ENCODE results near the gene IGSF22. TPM values are rescaled to one million over a fixed set of nuclear protein-coding genes. Genes with fewer than 3 reads are reported as not detected.

IGSF22 gene
- total and polyA plus RNA-seq, 8 donors, result 0.16 to 1.2 (median 0.69) TPM

DNA sequence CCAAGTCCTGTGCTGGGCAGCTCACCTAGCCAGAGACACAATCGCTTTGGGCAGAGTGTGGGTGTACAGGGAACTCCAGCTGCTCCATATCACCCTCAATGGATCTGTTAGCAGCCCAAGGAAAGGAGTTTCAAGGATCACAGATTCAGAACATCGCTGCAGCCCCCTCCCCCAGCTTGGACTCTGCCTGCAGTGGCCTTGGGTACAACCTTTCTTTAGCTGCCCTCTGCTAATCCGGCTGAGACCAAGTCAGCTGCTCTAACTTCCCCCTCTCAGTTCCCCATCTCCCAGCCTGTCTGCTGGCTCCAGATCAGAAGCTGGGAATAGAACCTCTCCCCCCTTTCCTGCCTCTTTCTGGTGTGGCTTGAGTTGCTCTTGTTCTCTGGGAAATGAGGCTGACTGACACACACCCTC lies 26.1 kb downstream of the IGSF22 start:
- ATAC-seq (peak in 2 of 4 donors; percentile 24 to 38), FAIRE-seq (no peak), DNase-seq (peak in 1 of 6 donors; percentile 52)
- Histone ChIP-seq H3K27me3 (no peaks in the 10 kb centered on the region), H3K9me3 (no peaks in the 10 kb centered on the region), H3K36me3 (no peaks in the 10 kb centered on the region), H3K4me1 (peaks cover 0 to 6% (median 0%) of the 10 kb centered on the region in 3 donors), H3K27ac (peak overlapping the region in 1 of 4 donors; percentile 80), H3K4me3 (peak overlapping the region in 1 of 4 donors; percentile 92)
- TF ChIP-seq, protein P1, sequence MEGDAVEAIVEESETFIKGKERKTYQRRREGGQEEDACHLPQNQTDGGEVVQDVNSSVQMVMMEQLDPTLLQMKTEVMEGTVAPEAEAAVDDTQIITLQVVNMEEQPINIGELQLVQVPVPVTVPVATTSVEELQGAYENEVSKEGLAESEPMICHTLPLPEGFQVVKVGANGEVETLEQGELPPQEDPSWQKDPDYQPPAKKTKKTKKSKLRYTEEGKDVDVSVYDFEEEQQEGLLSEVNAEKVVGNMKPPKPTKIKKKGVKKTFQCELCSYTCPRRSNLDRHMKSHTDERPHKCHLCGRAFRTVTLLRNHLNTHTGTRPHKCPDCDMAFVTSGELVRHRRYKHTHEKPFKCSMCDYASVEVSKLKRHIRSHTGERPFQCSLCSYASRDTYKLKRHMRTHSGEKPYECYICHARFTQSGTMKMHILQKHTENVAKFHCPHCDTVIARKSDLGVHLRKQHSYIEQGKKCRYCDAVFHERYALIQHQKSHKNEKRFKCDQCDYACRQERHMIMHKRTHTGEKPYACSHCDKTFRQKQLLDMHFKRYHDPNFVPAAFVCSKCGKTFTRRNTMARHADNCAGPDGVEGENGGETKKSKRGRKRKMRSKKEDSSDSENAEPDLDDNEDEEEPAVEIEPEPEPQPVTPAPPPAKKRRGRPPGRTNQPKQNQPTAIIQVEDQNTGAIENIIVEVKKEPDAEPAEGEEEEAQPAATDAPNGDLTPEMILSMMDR (IDR thresholded peaks at IDR 0.05), result no peak
- 32 to 36% methylated on average over 3 of the region's 3 CpGs for WGBS, 2 donors
- intact Hi-C loops (cut with DNase I), result no loop called here

DNA sequence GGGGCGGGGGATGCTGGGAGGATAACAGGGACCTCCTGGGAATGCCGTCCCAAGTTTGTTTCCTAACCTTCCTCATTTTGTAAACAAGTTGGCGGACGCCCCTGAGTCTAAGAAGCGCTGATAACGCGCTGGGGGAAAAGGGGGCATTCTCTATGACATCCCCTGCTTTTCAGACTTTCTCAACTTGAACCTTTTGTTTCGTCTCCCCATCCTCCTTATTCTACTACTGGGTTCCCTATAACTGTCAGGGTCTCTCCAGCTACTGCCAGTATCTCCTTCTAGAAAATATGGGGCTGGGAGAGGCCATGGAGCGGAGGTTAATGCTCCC lies 26.8 kb downstream of the IGSF22 start:
- intact Hi-C loops (cut with DNase I), result no loop called here

DNA sequence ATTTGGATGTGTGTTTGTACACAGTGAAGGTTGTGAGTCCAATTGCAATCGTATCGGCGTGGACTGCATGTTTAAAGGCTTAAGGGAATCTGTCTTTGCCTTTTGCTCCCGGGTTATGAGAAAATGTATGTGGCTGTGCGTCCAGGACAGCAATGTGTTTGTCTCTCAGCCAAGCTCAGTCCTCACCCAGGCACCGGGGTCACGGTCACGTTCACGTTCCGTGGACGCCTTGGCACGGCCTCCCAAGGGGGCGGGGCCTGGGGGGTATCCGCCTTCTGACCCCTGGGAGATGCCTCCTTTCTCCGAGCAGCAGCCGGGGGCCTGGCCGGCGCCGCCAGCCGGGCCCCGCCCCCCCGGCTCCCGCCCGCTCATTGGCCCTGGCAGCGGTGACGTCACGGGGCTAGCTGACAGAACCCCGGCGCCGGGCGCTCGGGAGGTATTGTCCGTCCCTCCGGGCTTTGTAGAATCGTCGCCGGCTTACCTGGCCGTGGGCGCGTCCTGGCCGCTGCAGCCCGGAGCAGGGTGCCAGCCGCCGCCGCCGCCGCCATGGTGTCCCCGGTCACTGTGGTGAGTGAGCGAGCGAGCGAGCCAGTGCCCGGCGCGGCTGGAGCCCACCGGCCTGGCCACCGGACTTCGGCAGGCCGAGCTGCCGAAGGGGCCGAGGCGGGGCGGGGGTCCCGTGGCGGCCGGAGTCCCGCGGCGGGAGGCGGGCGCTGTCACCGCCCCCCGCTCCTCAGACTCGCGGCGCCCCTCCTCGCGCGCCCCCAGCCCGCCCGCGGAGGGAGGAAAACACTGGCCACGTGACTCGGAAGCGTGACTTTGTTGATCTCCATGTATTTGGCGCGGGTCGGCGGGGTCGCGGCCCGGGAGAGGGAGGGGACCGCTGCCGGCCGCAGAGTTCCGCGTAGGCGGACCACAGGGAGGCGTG lies 27.4 kb downstream of the IGSF22 start, which contains the start of gene TMEM86A:
Gene TMEM86A, plus strand, starts transcription at position 439 of the 928 bp plus-strand sequence. Its CDS starts 108 bp downstream, at position 547.
- FAIRE-seq, result no peak

More for the DNA sequence above, 26.8 kb downstream of the IGSF22 start:
- FAIRE-seq (no peak), ATAC-seq (no peak), DNase-seq (no peak)
- Histone ChIP-seq H3K4me3 (peak overlapping the region; percentile 77 to 92 (median 84)), H3K9me3 (no peaks in the 10 kb centered on the region), H3K27ac (peak overlapping the region; percentile 62 to 80 (median 71)), H3K36me3 (no peaks in the 10 kb centered on the region), H3K4me1 (peaks cover 0 to 6% (median 0%) of the 10 kb centered on the region in 3 donors), H3K27me3 (no peaks in the 10 kb centered on the region)
- 13% methylated on average over 9 of the region's 9 CpGs for WGBS, 2 donors
- TF ChIP-seq, protein P1 (IDR thresholded peaks at IDR 0.05), result no peak

DNA sequence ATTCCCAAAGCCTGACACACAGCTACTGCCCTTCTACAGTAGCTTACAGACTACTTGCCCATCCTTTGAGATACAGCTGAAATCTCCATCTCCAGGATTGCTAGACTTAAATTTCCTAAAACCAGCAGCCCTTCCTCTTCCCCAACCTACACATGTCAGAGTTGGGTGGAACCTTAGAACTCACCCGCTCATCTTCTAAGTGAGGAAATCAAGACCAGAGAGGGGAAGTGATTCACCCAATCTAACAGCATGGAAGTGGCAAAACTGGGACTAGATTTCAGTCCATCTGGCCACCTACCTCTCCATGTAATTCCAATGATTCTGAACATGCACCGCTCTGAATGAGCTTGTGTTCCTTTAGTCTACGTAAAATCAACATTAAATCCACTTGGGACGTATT lies 28.4 kb downstream of the IGSF22 start:
- no peak for FAIRE-seq
- WGBS, 2 donors, result 91% methylated on average over 4 of the region's 4 CpGs

More for the DNA sequence above, 27.4 kb downstream of the IGSF22 start, which contains the start of gene TMEM86A:
- intact Hi-C loops (cut with DNase I), result no loop called here
- peaks cover 0 to 6% (median 0%) of the 10 kb centered on the region in 3 donors for H3K4me1 ChIP-seq
- H3K27ac ChIP-seq, result peak within 1 kb of the TSS; percentile 62 to 80 (median 71)
- H3K4me3 ChIP-seq, result peak within 1 kb of the TSS; percentile 77 to 92 (median 84)
- no peaks in the 10 kb centered on the region for H3K36me3 ChIP-seq
- TF ChIP-seq, protein P1 (IDR thresholded peaks at IDR 0.05), result no peak
- 1% methylated on average over 83 to 98 of the region's 98 CpGs for WGBS, 2 donors
- no peaks in the 10 kb centered on the region for H3K9me3 ChIP-seq
- ATAC-seq (peak; percentile 92 to 98 (median 96)), DNase-seq (peak; percentile 90 to 98 (median 96))
- no peaks in the 10 kb centered on the region for H3K27me3 ChIP-seq

More for the DNA sequence above, 28.4 kb downstream of the IGSF22 start:
- no peaks in the 10 kb centered on the region for H3K27me3 ChIP-seq
- H3K9me3 ChIP-seq, result no peaks in the 10 kb centered on the region
- no peak overlapping the region for H3K4me3 ChIP-seq
- DNase-seq (no peak), ATAC-seq (no peak)
- no peaks in the 10 kb centered on the region for H3K36me3 ChIP-seq
- TF ChIP-seq, protein P1 (IDR thresholded peaks at IDR 0.05), result no peak
- intact Hi-C loops (cut with DNase I), result no loop called here
- H3K4me1 ChIP-seq, result peaks cover 0 to 6% (median 0%) of the 10 kb centered on the region in 3 donors
- H3K27ac ChIP-seq, result peak overlapping the region in 1 of 4 donors; percentile 70
